ENCODE results near the gene TSPAN18. TPM values are rescaled to one million over a fixed set of nuclear protein-coding genes. Genes with fewer than 3 reads are reported as not detected.

Gene TSPAN18
- polyA plus RNA-seq, 1 of the 3 experiments (the other 2 are of a cell fraction), result 0.72 TPM

- DNase-seq, result no peak
- POLR2A ChIA-PET, result no interaction called here
Measured at GRCh38 chr11:44788536-44789261, 61.9 kb downstream of the TSPAN18 start.

More at GRCh38 chr11:44788536-44789261, 61.9 kb downstream of the TSPAN18 start:
- Histone ChIP-seq H3K9me3 (no peaks in the 10 kb centered on the region), H4K20me1 (ENCODE audit: insufficient read depth) (no peaks in the 10 kb centered on the region), H3F3A (replicated peaks; ENCODE audit: insufficient read depth) (peaks cover 4% of the 10 kb centered on the region), H3K4me1 (ENCODE audit: control insufficient read depth in 1 of 2, insufficient read depth in 2 of 2, low read depth in 1 of 2, low read length in 1 of 2) (peaks cover 12 to 57% of the 10 kb centered on the region in 2 experiments; a peak in 3 of 4 replicates), H3K27me3 (ENCODE audit: insufficient read depth) (peaks cover 4% of the 10 kb centered on the region; the same call in 1 of the 2 replicates), H3K4me2 (no peak overlapping the region), H2AFZ (ENCODE audit: low read depth) (no peak overlapping the region), H3K9me2 (no peaks in the 10 kb centered on the region), H3K9ac (no peak overlapping the region), H3K79me2 (ENCODE audit: insufficient read depth) (no peaks in the 10 kb centered on the region), H3K36me3 (replicated peaks in 1 of 2; ENCODE audit: control insufficient read depth in 1 of 2, insufficient read depth in 2 of 2, low read length in 1 of 2) (no peaks in the 10 kb centered on the region), H3K27ac (ENCODE audit: low read depth in 2 of 2, low read length in 1 of 2) (no peak overlapping the region), H3K4me3 (ENCODE audit: low read depth in 2 of 2, low read length in 1 of 2) (no peak overlapping the region)
- TF ChIP-seq ZBTB33 (IDR thresholded peaks at IDR 0.05; ENCODE audit: borderline replicate concordance, low read depth) (no peak), EZH2phosphoT487 (IDR thresholded peaks at IDR 0.05; ENCODE audit: borderline replicate concordance, low read depth) (no peak), YY1 (IDR thresholded peaks at IDR 0.05; ENCODE audit: low read depth) (no peak), REST (IDR thresholded peaks at IDR 0.05; ENCODE audit: low read depth, low read length) (no peak), RCOR1 (IDR thresholded peaks at IDR 0.05; ENCODE audit: low read length) (no peak), MXI1 (IDR thresholded peaks at IDR 0.05; ENCODE audit: low read depth, low read length) (no peak), TCF12 (IDR thresholded peaks at IDR 0.05) (no peak), FOXJ3 (CRISPR knock-in tag; IDR thresholded peaks at IDR 0.05) (no peak), FOSL2 (IDR thresholded peaks at IDR 0.05; ENCODE audit: borderline replicate concordance, low read depth) (no peak), POLR2AphosphoS5 (IDR thresholded peaks at IDR 0.05; ENCODE audit: low read depth, low read length) (no peak), MEF2A (IDR thresholded peaks at IDR 0.05; ENCODE audit: borderline replicate concordance, low read depth) (no peak), SIN3A (IDR thresholded peaks at IDR 0.05; ENCODE audit: borderline replicate concordance, low read depth, low read length) (no peak), ELF1 (IDR thresholded peaks at IDR 0.05) (no peak), RFX5 (IDR thresholded peaks at IDR 0.05; ENCODE audit: low read length) (no peak), MAX (IDR thresholded peaks at IDR 0.05; ENCODE audit: low read depth) (no peak), PBX3 (IDR thresholded peaks at IDR 0.05) (no peak), TEAD4 (IDR thresholded peaks at IDR 0.05; ENCODE audit: borderline replicate concordance, insufficient read depth) (no peak), IRF3 (IDR thresholded peaks at IDR 0.05; ENCODE audit: low read depth, low read length) (no peak)
- CTCF ChIA-PET, result interaction anchor here (0.8 to 2.0 kb wide), 5 partner anchors 15 to 171 kb away, joined by 3 to 7 read pairs (median 3); no protein-coding TSS in a partner anchor
- 71% methylated on average over 18 of the region's 18 CpGs for WGBS (ENCODE audit: low lambda C conversion rate)
